SK-N-SH (cell line): ENCODE results near the gene PCDHB14.

Experiments
- CHD2 ChIP-seq: fragments of 150-350 bp; IDR thresholded peaks from 2 replicates; pipeline ENCODE4 v1.6.1; 2018; ENCODE audit warnings: low read length; ENCODE audit not compliant: partially characterized antibody
- ELF1 ChIP-seq: IDR thresholded peaks from 2 replicates; pipeline ENCODE4 v1.4.0; 2012
- EP300 ChIP-seq, 2 experiments: IDR thresholded peaks; 2 replicates each; pipeline versions ENCODE4 v1.4.0 to v1.6.1; 2012; ENCODE audit warnings: borderline replicate concordance in 1 of 2, low read depth in 1 of 2, low read length in 1 of 2
- MXI1 ChIP-seq: IDR thresholded peaks from 2 replicates; pipeline ENCODE4 v1.6.1; 2012; ENCODE audit warnings: mild to moderate bottlenecking, low read depth, low read length, improper control_type of control experiment
- NFIC ChIP-seq: IDR thresholded peaks from 2 replicates; pipeline ENCODE4 v1.4.0; 2012; ENCODE audit warnings: borderline replicate concordance
- RAD21 ChIP-seq: IDR thresholded peaks from 2 replicates; pipeline ENCODE4 v1.6.1; 2012; ENCODE audit warnings: mild to moderate bottlenecking, low read length
- TAF1 ChIP-seq: IDR thresholded peaks from 2 replicates; pipeline ENCODE4 v1.6.1; 2012; ENCODE audit warnings: low read depth, mild to moderate bottlenecking, low read length, moderate library complexity, borderline replicate concordance
- TF ChIP-seq, protein P1 (sequence below): fragments of 200-600 bp; sonication (generic); IDR thresholded peaks from 2 replicates; pipeline ENCODE4 v1.6.1; 2017; ENCODE audit warnings: antibody characterized with exemption, mild to moderate bottlenecking, moderate library complexity

DNA sequence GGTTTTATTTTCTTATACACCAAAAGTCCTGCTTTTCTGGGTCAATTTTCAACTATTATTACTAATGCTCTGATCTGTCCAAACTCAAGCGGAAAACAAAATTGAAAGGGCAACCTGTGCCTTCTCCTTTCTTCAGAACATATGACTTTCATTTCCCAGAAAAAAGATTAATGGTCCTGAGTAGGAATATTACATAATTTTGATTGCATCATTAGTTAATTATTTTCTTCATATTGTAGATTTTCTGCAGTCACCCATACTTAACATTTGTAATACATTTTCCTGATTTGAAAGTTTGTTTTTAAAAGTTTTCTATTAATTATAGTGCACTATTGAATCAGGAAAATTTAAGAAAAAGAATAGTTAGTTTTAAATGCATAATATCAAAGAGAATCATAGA lies 47.2 kb upstream of the PCDHB14 start:
- TF ChIP-seq, protein P1, sequence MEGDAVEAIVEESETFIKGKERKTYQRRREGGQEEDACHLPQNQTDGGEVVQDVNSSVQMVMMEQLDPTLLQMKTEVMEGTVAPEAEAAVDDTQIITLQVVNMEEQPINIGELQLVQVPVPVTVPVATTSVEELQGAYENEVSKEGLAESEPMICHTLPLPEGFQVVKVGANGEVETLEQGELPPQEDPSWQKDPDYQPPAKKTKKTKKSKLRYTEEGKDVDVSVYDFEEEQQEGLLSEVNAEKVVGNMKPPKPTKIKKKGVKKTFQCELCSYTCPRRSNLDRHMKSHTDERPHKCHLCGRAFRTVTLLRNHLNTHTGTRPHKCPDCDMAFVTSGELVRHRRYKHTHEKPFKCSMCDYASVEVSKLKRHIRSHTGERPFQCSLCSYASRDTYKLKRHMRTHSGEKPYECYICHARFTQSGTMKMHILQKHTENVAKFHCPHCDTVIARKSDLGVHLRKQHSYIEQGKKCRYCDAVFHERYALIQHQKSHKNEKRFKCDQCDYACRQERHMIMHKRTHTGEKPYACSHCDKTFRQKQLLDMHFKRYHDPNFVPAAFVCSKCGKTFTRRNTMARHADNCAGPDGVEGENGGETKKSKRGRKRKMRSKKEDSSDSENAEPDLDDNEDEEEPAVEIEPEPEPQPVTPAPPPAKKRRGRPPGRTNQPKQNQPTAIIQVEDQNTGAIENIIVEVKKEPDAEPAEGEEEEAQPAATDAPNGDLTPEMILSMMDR = no peak
- TF ChIP-seq EP300 (IDR thresholded peaks at IDR 0.05; ENCODE audit: borderline replicate concordance in 1 of 2, low read depth in 1 of 2, low read length in 1 of 2) (no peak), ELF1 (no peak), CHD2 (no peak), RAD21 (no peak), NFIC (no peak), TAF1 (no peak), MXI1 (no peak)
